Naive thymus-derived CD4-positive, alpha-beta T cell (primary cell): ENCODE measurements around the gene RCAN3. TPM values are rescaled to one million over a fixed set of nuclear protein-coding genes. Genes with fewer than 3 reads are reported as not detected.

ENCODE experiments used
- ATAC-seq: fragments of 150-1000 bp; cut with Tn5 transposase; 2 replicates; pipeline ENCODE4 v1.10.0; 2021; ENCODE audit warnings: mild to moderate bottlenecking, moderate library complexity
- CTCF ChIA-PET: fragments of 350-600 bp; sonication (Branson Sonifier 250); formaldehyde crosslinking; loops from one replicate; lab custom pipeline; 2021; ENCODE audit warnings: antibody characterized with exemption; lab: Charles Lee
- POLR2A ChIA-PET: fragments of 350-600 bp; sonication (Branson Sonifier 250); formaldehyde crosslinking; loops from one replicate; lab custom pipeline; 2021; ENCODE audit warnings: antibody characterized with exemption, inconsistent platforms; lab: Charles Lee
- DNase-seq, 9 donors: peaks; one replicate each; pipeline versions ENCODE4 v3.0.0 to v3.0.0-alpha.2; 2020 to 2022; ENCODE audit warnings: mixed read lengths in 1 of 9
- H3K27ac ChIP-seq: one replicate; pipeline ENCODE4 v1.7.0; 2013; ENCODE audit warnings: mild to moderate bottlenecking, low read depth, low read length, moderate library complexity
- H3K27me3 ChIP-seq, 2 donors: one replicate each; pipeline ENCODE4 v1.7.0; 2013; ENCODE audit warnings: low read length in 2 of 2, mild to moderate bottlenecking in 2 of 2, moderate library complexity in 2 of 2; ENCODE audit not compliant: control insufficient read depth in 2 of 2, insufficient read depth in 2 of 2
- H3K36me3 ChIP-seq, 3 experiments: 1 replicate in 2 of 3; 2 replicates in 1 of 3; pipeline ENCODE4 v1.7.0; 2013; ENCODE audit warnings: low read length in 3 of 3, mild to moderate bottlenecking in 3 of 3, moderate library complexity in 1 of 3; ENCODE audit not compliant: insufficient read depth in 3 of 3, control insufficient read depth in 2 of 3
- H3K4me1 ChIP-seq, 2 donors: one replicate each; pipeline ENCODE4 v1.7.0; 2013; ENCODE audit warnings: low read length in 2 of 2, mild to moderate bottlenecking in 2 of 2, moderate library complexity in 1 of 2; ENCODE audit not compliant: control insufficient read depth in 2 of 2, insufficient read depth in 2 of 2
- H3K4me3 ChIP-seq: 2 replicates; pipeline ENCODE4 v1.7.0; 2013; ENCODE audit warnings: mild to moderate bottlenecking, low read length
- H3K9me3 ChIP-seq, 3 experiments: 1 replicate in 2 of 3; 2 replicates in 1 of 3; pipeline ENCODE4 v1.7.0; 2013; ENCODE audit warnings: low read length in 3 of 3; ENCODE audit not compliant: control insufficient read depth in 2 of 3
- H3K27ac Mint-ChIP-seq, 9 donors: one replicate each; pipeline ENCODE4 v1.8.0; 2020 to 2022; ENCODE audit warnings: mixed read lengths in 9 of 9, mild to moderate bottlenecking in 8 of 9, moderate library complexity in 5 of 9, inconsistent platforms in 2 of 9
- H3K27me3 Mint-ChIP-seq, 5 donors: one replicate each; pipeline ENCODE4 v1.8.0; 2021 to 2022; ENCODE audit warnings: mixed read lengths in 5 of 5, mild to moderate bottlenecking in 1 of 5
- H3K36me3 Mint-ChIP-seq, 5 donors: one replicate each; pipeline ENCODE4 v1.8.0; 2020 to 2022; ENCODE audit warnings: mixed read lengths in 5 of 5, mild to moderate bottlenecking in 3 of 5, inconsistent platforms in 1 of 5
- H3K4me1 Mint-ChIP-seq, 7 donors: one replicate each; pipeline ENCODE4 v1.8.0; 2020 to 2022; ENCODE audit warnings: mixed read lengths in 7 of 7, mild to moderate bottlenecking in 3 of 7, inconsistent platforms in 1 of 7
- H3K4me3 Mint-ChIP-seq, 10 donors: one replicate each; pipeline ENCODE4 v1.8.0; 2020 to 2022; ENCODE audit warnings: mild to moderate bottlenecking in 10 of 10, mixed read lengths in 10 of 10, moderate library complexity in 6 of 10, inconsistent platforms in 2 of 10
- H3K9me3 Mint-ChIP-seq, 11 donors: one replicate each; pipeline ENCODE4 v1.8.0; 2020 to 2022; ENCODE audit warnings: mixed read lengths in 11 of 11, mild to moderate bottlenecking in 4 of 11, inconsistent platforms in 1 of 11, moderate library complexity in 1 of 11
- intact Hi-C, 2 donors: fragments of 100-400 bp; cut with micrococcal nuclease; formaldehyde crosslinking; loops; one replicate each; pipeline ENCODE4 v1.15.1; 2023
- polyA plus RNA-seq, 2 donors: library from polyadenylated mRNA; unstranded; fragments of 300-500 nt; fragmentation: Illumina TruSeq; gene quantifications; one replicate each; pipeline ENCODE4 v1.2.3, GENCODE V29; 2021
- total RNA-seq, 6 experiments: library from RNA in 5 of 6; stranded (reverse) in 5 of 6; gene quantifications; 1 replicate in 5 of 6; 2 replicates in 1 of 6; pipeline ENCODE4 v1.2.3 and lab custom pipeline; 2021 to 2026

Gene RCAN3
- total and polyA plus RNA-seq, 7 experiments from 2014 or later: 68.5 to 247 (median 179) TPM

DNA sequence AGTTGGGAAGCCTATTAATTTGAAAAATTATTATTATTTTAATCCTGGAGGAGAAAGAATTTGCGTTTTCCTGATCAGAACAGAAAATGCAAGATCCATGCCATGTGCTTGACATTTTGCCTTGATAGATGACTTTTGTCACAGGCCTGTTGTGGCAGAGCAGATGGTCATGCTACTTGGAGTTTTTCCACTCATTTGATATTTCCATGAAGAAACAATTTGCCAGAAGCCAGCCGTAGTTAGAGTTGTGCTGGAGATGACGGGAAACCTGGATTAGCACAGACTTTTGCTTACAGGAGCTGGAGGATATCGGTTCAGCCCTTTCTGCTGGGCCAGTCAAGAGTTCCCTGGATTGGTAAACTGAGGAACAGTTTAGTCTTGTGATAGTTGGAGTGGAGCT is 3.2 kb downstream of the RCAN3 start:
- no peaks in the 10 kb centered on the region for H3K9me3 ChIP-seq
- ATAC-seq (no peak), DNase-seq (no peak)
- no peaks in the 10 kb centered on the region for H3K36me3 ChIP-seq
- H3K27me3 ChIP-seq: no peaks in the 10 kb centered on the region
- H3K4me1 Mint-ChIP-seq: peaks cover 48 to 77% (median 61%) of the 10 kb centered on the region in 7 donors
- H3K27ac Mint-ChIP-seq: peak overlapping the region; percentile 78 to 100 (median 97)
- H3K27ac ChIP-seq: peak overlapping the region; percentile 99
- H3K4me3 Mint-ChIP-seq: peak overlapping the region; percentile 79 to 100 (median 94)
- peaks cover 0 to 5% (median 0%) of the 10 kb centered on the region in 11 donors for H3K9me3 Mint-ChIP-seq
- peaks cover 14 to 48% (median 40%) of the 10 kb centered on the region in 5 donors for H3K36me3 Mint-ChIP-seq
- H3K4me1 ChIP-seq: peaks cover 57 to 67% of the 10 kb centered on the region in 2 donors
- H3K27me3 Mint-ChIP-seq: peaks cover 0 to 9% (median 0%) of the 10 kb centered on the region in 5 donors
- ChIA-PET CTCF (interaction anchor here (1.3 to 3.3 kb wide), 5 partner anchors 11 to 91 kb away, joined by 7 to 23 read pairs (median 14); partner anchors contain the start of genes NIPAL3 and STPG1), POLR2A (interaction anchor here (0.7 to 27.5 kb wide), 11 partner anchors 12 to 90 kb away, joined by 3 to 929 read pairs (median 7); partner anchors contain the start of genes NIPAL3 and STPG1)
- intact Hi-C loops: loop anchor here (1.0 to 10.0 kb wide), 8 partner anchors 29 to 881 kb away; partner anchors contain the start of genes CLIC4 (in 1 of the 2), NIPAL3 (in 1 of the 2), PNRC2 (in 1 of the 2) and RSRP1 (in 1 of the 2)
- H3K4me3 ChIP-seq: peak overlapping the region; percentile 50

DNA sequence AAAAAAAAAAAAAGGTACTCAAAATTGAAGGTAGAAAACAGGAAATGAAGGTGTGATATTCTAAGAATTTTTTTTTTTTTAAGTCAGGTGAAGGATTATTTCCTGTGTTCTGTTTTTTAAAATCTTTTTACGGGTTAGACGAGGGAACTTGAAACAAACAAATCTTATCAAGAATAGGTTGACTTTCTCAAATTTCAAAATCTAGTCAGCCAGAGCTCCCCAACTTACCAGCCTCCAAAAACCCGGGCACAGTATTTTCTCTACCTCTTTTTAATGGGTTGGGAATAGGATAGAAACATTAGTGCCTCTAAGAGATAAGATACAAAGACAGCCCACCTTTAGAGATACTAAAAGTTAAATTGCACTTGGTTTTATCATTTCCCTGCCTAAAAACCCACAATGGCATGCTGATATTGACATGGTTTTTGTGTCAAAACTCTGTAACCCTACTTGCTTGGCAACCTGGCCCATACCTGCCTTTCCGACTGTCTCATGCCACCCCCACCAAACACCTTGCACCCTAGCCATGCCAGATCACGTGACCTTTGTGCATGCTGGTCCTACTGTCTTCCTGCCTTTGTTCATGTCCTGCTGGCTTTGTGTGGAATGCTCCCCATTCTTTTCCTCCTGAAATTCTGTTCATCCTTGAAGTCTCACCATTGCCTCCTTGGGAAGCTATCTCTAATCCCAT is 4.2 kb downstream of the RCAN3 start:
- peaks cover 0 to 9% (median 0%) of the 10 kb centered on the region in 5 donors for H3K27me3 Mint-ChIP-seq

DNA sequence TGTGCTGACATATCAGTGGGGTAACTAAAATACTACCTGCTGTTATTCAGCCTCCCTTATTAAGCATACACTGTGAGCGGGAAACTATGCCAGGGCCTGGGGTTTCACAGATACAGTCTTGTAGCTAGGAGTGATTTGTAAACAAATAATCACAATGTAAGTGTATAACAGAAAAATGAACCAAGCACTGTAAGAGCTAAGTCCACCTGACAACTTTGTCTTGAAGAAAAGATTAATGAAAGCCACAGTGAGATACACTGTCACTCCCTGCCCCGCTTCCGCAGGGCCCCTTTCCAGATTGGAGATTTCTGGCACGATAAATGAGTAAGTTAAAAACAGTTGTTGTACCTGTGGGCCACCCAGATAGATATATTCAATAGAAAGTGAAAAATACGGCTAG is 4.8 kb downstream of the RCAN3 start:
- CTCF ChIA-PET: interaction anchor here (0.6 to 1.7 kb wide), 6 partner anchors 17 to 94 kb away, joined by 3 to 5 read pairs (median 4); partner anchors contain the start of genes NIPAL3 and STPG1
- peak overlapping the region; percentile 60 for H3K4me3 ChIP-seq
- POLR2A ChIA-PET: interaction anchor here (0.6 to 27.5 kb wide), 12 partner anchors 8 to 135 kb away, joined by 3 to 929 read pairs (median 4); partner anchors contain the start of genes NIPAL3 and STPG1
- peak overlapping the region; percentile 91 to 100 (median 97) for H3K27ac Mint-ChIP-seq
- peak; percentile 50 for ATAC-seq
- peak overlapping the region; percentile 99 for H3K27ac ChIP-seq
- intact Hi-C loops: loop anchor here (1.0 to 10.0 kb wide), 7 partner anchors 25 to 883 kb away; partner anchors contain the start of genes CLIC4 (in 1 of the 2), PNRC2 (in 1 of the 2) and RSRP1 (in 1 of the 2)
- peak overlapping the region; percentile 79 to 100 (median 94) for H3K4me3 Mint-ChIP-seq
- H3K9me3 ChIP-seq: no peaks in the 10 kb centered on the region
- DNase-seq: peak in 7 of 9 donors; percentile 25 to 79 (median 57)
- peaks cover 19 to 58% (median 48%) of the 10 kb centered on the region in 5 donors for H3K36me3 Mint-ChIP-seq
- peaks cover 0 to 5% (median 0%) of the 10 kb centered on the region in 11 donors for H3K9me3 Mint-ChIP-seq
- peaks cover 0 to 9% (median 0%) of the 10 kb centered on the region in 5 donors for H3K27me3 Mint-ChIP-seq
- H3K36me3 ChIP-seq: no peaks in the 10 kb centered on the region
- H3K27me3 ChIP-seq: no peaks in the 10 kb centered on the region
- peaks cover 62 to 64% of the 10 kb centered on the region in 2 donors for H3K4me1 ChIP-seq
- H3K4me1 Mint-ChIP-seq: peaks cover 46 to 73% (median 65%) of the 10 kb centered on the region in 7 donors

More for the DNA sequence above, 4.2 kb downstream of the RCAN3 start:
- intact Hi-C loops: loop anchor here (1.0 to 10.0 kb wide), 9 partner anchors 25 to 882 kb away; partner anchors contain the start of genes CLIC4 (in 1 of the 2), NIPAL3 (in 1 of the 2), PNRC2 (in 1 of the 2) and RSRP1 (in 1 of the 2)
- H3K36me3 ChIP-seq: no peaks in the 10 kb centered on the region
- H3K36me3 Mint-ChIP-seq: peaks cover 19 to 57% (median 46%) of the 10 kb centered on the region in 5 donors
- peak overlapping the region; percentile 99 for H3K27ac ChIP-seq
- H3K27ac Mint-ChIP-seq: peak overlapping the region; percentile 91 to 100 (median 97)
- CTCF ChIA-PET: interaction anchor here (0.6 to 3.3 kb wide), 11 partner anchors 17 to 93 kb away, joined by 3 to 23 read pairs (median 5); partner anchors contain the start of genes NIPAL3 and STPG1
- DNase-seq (peak in 7 of 9 donors; percentile 53 to 85 (median 81)), ATAC-seq (no peak)
- H3K27me3 ChIP-seq: no peaks in the 10 kb centered on the region
- H3K9me3 ChIP-seq: no peaks in the 10 kb centered on the region
- H3K4me3 Mint-ChIP-seq: peak overlapping the region; percentile 79 to 100 (median 94)
- POLR2A ChIA-PET: interaction anchor here (0.6 to 27.5 kb wide), 17 partner anchors 8 to 135 kb away, joined by 3 to 929 read pairs (median 4); partner anchors contain the start of genes NIPAL3 and STPG1
- peaks cover 0 to 5% (median 0%) of the 10 kb centered on the region in 11 donors for H3K9me3 Mint-ChIP-seq
- H3K4me1 ChIP-seq: peaks cover 57 to 62% of the 10 kb centered on the region in 2 donors
- peak overlapping the region; percentile 60 for H3K4me3 ChIP-seq
- peaks cover 46 to 74% (median 61%) of the 10 kb centered on the region in 7 donors for H3K4me1 Mint-ChIP-seq

DNA sequence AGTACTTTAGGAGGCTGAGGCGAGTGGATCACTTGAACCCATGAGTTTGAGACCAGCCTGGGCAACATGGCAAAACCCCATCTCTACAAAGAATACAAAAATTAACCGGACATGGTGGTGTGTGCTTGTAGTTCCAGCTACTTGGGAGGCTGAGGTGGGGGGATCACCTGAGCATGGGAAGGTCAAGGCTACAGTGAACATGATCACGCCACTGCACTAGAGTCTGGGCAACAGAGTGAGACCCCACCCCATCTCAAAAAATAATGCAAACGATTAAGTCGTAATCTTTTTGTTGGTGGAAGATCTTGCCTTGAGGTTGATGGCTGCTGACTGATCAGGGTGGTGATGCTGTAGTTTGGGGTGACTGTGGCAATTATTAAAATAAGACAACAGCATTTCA is 6.3 kb downstream of the RCAN3 start:
- Mint-ChIP-seq H3K9me3 (no peaks in the 10 kb centered on the region), H3K4me1 (peaks cover 55 to 80% (median 69%) of the 10 kb centered on the region in 7 donors), H3K4me3 (peak overlapping the region; percentile 10 to 100 (median 94)), H3K27ac (peak overlapping the region in 8 of 9 donors; percentile 92 to 100 (median 98)), H3K27me3 (peaks cover 0 to 4% (median 0%) of the 10 kb centered on the region in 5 donors), H3K36me3 (peaks cover 19 to 58% (median 49%) of the 10 kb centered on the region in 5 donors)
- ATAC-seq: no peak
- ChIA-PET POLR2A (interaction anchor here (0.9 to 27.5 kb wide), 6 partner anchors 9 to 93 kb away, joined by 3 to 929 read pairs (median 82); partner anchors contain the start of genes NIPAL3 and STPG1), CTCF (interaction anchor here (1.1 kb wide), 1 partner anchor 8 kb away, joined by 3 read pairs; no protein-coding TSS in a partner anchor)
- no peak for DNase-seq
- Histone ChIP-seq H3K9me3 (no peaks in the 10 kb centered on the region), H3K36me3 (peaks cover 0 to under 1% (median 0%) of the 10 kb centered on the region in 3 experiments), H3K4me1 (peaks cover 69 to 76% of the 10 kb centered on the region in 2 donors), H3K27me3 (no peaks in the 10 kb centered on the region), H3K27ac (peak overlapping the region; percentile 99), H3K4me3 (peak overlapping the region; percentile 60)
- intact Hi-C loops: loop anchor here (1.0 to 10.0 kb wide), 9 partner anchors 9 to 884 kb away; partner anchors contain the start of genes CLIC4 (in 1 of the 2), PNRC2 (in 1 of the 2) and RSRP1 (in 1 of the 2)

DNA sequence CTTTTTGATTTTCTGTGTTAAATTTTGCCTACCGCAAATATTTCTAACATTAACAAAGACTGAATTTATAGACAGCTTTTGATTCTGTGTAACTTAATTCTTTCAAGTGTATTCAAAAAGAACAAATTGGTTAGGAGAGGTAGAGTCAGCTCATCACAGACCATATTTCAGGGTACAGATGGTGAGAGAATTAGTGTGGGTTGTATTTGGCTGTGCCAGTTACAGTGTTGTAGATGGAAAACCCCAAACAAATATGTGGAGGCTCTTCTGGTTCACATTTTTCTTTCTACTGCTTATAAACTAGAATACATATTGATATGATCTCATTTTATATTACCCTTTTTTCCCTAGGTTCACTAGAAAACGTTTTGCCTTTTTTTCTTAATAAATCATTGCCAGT is 11.1 kb downstream of the RCAN3 start:
- H3K9me3 ChIP-seq: no peaks in the 10 kb centered on the region
- no peaks in the 10 kb centered on the region for H3K27me3 Mint-ChIP-seq
- H3K4me3 ChIP-seq: no peak overlapping the region
- no peaks in the 10 kb centered on the region for H3K27me3 ChIP-seq
- H3K4me3 Mint-ChIP-seq: peak overlapping the region in 8 of 10 donors; percentile 48 to 84 (median 74)
- DNase-seq: no peak
- ChIA-PET CTCF (interaction anchor here (0.9 to 1.8 kb wide), 3 partner anchors 12 to 314 kb away, joined by 3 to 4 read pairs (median 3); no protein-coding TSS in a partner anchor), POLR2A (interaction anchor here (1.4 to 27.5 kb wide), 3 partner anchors 11 to 30 kb away, joined by 4 to 929 read pairs (median 39); partner anchors contain the start of gene RCAN3)
- peaks cover 34 to 79% of the 10 kb centered on the region in 2 donors for H3K4me1 ChIP-seq
- peaks cover 48 to 95% (median 81%) of the 10 kb centered on the region in 7 donors for H3K4me1 Mint-ChIP-seq
- peaks cover 23 to 55% (median 42%) of the 10 kb centered on the region in 5 donors for H3K36me3 Mint-ChIP-seq
- intact Hi-C loops: no loop called here
- H3K27ac ChIP-seq: peak overlapping the region; percentile 62
- peaks cover 3 to 27% (median 3%) of the 10 kb centered on the region in 3 experiments for H3K36me3 ChIP-seq
- no peaks in the 10 kb centered on the region for H3K9me3 Mint-ChIP-seq
- ATAC-seq: no peak
- H3K27ac Mint-ChIP-seq: peak overlapping the region in 7 of 9 donors; percentile 76 to 93 (median 86)
